Stimulated activated CD4-positive, alpha-beta T cell treated with anti-CD3 and anti-CD28 coated beads, Interleukin-1b, Interleukin-23, amount 100 ng/mL, for 48 hours (primary cell): ENCODE measurements around the gene RAI1.

Experiments
- DNase-seq: peaks from one replicate; pipeline ENCODE4 v3.0.0-alpha.2; 2020

The RAI1 gene

DNA sequence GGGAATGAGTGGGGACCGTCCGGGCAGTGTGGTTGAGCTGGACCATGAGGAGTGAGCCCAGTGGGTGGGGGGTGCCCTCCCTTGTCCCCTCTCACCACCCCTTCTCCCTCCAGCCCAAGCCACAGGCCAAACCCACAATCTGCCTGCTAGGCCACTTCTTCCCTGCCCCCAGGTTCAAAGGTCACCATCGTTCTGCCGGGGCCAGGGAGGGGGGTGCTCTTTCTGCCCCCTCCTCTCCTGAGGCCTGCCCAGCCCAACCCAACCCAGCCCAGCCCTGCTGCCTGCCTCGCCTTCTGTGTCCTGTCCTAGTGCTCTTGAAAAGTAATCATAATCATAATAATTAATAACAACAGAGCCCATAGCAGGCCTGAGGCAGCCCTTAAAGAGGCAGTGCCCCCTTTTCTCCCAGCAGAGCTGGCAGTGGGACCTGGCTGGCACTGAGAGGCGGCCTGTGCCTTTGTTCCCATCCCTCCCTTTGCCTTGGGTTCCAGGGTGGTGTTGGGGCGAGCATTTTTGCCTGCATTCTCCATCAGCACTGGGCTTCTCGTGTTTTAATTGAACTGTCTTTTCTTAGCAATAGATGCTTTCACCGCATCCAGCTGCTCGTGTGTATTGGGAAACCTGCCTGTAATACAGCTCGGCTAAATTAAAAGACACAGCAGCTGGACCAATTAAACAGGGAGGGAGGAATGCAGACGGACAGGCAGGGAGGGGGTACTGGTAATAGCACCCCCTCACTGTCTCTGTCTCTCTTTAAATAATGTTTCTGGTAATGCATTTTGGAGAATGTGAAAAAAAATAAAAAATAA, 108.8 kb downstream of the RAI1 start:
- DNase-seq, result no peak

DNA sequence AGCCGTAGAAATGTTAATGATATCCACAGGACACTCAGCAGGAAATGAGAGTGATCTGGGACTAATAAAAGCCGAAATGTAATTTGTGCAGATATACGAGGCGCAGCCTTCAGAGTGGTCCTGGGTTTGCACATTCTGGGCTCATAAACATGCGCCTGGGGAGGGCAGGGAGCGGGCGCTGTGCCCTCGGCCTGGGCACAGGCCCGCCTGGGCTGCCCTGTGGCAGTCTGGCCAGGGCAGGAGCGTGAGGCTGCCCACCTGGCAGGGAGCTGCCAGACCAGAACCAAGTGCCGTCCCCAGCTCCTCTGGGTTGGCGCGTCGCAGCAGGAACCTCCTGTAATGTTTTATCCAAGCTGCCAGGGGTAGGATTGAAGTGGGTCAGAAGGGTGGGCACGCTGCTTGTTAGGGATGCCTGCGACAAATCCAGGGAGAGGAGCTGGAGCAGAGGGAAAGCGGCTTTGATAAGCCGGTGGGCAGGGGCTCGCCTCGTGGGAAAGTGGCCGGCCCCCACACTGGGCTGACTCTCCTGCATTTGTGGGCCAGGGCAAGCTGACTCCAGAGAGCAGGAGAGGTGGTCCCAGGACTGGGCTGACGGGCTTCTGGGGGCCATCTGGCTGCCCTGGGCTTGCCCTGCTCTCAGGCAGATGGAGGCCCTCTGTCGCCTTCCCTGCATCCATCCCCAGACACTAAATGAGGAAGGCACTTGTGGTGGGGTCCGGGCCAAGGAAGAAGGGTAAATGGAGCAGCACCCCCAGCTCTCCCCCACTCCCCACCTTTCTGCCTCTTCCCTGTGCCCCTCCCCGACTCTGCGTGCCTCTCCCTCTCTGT, 109.6 kb downstream of the RAI1 start:
- DNase-seq, result no peak

DNA sequence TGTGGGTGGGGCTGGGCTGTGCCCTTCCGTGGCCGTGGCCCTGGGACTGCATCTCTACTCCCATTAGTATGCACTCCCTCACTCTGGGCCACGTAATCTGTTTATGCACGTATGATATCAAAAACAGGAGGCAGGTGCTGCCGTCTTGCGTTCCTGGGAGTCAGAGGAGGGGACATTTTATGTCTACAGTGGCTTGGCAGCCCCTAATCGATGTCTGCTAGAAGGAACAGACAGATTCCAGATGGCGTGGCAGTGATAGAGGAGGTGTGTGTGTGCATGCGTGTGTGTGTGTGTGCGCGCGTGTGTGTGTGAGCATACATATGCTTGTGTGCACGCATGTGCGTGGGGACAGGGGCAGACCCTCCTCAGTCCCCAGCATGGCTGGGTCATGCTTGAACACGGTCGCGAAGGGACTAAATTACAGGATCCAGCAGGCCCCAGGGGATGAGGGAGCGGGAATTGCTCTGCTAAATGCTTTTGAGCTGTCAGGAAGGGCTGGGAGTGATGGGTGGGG, 110.8 kb downstream of the RAI1 start:
- DNase-seq, result no peak

DNA sequence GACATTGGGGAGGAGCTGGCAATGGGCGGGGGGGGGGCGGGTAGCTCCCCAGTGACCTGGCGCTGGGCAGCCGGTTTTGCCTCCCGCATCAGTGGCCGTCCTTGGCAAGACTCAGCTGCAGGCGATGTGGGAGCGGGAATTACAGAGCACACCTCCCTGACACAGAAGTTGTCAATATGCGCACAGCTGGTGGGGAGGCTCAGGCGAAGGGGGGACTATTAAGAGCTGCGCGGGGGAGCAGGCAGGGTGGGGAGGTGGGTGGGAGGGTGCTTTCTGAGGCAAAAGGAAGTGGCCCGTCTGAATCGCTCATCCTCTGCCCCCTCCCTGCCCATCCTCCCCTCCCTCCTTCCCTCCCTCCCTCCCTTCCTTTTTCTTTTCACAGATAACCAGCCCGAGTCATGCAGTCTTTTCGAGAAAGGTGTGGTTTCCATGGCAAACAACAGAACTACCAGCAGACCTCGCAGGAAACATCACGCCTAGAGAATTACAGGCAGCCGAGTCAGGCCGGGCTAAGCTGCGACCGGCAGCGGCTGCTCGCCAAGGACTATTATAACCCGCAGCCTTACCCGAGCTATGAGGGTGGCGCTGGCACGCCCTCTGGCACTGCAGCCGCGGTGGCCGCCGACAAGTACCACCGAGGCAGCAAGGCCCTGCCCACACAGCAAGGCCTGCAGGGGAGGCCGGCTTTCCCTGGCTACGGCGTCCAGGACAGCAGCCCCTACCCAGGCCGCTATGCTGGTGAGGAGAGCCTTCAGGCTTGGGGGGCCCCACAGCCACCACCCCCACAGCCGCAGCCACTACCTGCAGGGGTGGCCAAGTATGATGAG, 111.5 kb downstream of the RAI1 start:
- peak; percentile 54 for DNase-seq

DNA sequence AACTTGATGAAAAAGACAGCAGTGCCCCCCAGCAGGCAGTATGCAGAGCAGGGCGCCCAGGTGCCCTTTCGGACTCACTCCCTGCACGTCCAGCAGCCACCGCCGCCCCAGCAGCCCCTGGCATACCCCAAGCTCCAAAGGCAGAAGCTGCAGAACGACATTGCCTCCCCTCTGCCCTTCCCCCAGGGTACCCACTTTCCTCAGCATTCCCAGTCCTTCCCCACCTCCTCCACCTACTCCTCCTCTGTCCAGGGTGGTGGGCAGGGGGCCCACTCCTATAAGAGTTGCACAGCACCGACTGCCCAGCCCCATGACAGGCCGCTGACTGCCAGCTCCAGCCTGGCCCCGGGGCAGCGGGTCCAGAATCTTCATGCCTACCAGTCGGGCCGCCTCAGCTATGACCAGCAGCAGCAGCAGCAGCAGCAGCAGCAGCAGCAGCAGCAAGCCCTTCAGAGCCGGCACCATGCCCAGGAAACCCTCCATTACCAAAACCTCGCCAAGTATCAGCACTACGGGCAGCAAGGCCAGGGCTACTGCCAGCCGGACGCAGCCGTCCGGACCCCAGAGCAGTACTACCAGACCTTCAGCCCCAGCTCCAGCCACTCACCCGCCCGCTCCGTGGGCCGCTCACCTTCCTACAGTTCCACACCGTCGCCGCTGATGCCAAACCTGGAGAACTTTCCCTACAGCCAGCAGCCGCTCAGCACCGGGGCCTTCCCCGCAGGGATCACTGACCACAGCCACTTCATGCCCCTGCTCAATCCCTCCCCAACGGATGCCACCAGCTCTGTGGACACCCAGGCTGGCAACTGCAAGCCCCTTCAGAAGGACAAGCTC, 112.3 kb downstream of the RAI1 start:
- DNase-seq, result no peak

DNA sequence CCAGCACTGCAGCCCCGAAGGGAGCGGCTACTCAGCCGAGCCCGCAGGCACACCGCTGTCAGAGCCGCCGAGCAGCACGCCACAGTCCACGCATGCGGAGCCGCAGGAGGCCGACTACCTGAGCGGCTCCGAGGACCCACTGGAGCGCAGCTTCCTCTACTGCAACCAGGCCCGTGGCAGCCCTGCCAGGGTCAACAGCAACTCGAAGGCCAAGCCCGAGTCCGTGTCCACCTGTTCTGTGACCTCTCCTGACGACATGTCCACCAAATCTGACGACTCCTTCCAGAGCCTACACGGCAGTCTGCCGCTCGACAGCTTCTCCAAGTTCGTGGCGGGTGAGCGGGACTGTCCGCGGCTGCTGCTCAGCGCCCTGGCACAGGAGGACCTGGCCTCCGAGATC, 113.1 kb downstream of the RAI1 start:
- no peak for DNase-seq

DNA sequence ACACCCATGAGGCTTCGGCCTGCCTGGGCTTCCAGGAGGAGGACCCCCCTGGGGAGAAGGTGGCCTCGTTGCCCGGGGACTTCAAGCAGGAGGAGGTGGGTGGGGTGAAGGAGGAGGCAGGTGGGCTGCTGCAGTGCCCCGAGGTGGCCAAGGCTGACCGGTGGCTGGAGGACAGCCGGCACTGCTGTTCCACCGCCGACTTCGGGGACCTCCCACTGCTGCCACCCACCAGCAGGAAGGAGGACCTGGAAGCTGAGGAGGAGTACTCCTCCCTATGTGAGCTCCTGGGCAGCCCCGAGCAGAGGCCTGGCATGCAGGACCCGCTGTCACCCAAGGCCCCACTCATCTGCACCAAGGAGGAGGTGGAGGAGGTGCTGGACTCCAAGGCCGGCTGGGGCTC, 114.0 kb downstream of the RAI1 start:
- DNase-seq, result no peak

DNA sequence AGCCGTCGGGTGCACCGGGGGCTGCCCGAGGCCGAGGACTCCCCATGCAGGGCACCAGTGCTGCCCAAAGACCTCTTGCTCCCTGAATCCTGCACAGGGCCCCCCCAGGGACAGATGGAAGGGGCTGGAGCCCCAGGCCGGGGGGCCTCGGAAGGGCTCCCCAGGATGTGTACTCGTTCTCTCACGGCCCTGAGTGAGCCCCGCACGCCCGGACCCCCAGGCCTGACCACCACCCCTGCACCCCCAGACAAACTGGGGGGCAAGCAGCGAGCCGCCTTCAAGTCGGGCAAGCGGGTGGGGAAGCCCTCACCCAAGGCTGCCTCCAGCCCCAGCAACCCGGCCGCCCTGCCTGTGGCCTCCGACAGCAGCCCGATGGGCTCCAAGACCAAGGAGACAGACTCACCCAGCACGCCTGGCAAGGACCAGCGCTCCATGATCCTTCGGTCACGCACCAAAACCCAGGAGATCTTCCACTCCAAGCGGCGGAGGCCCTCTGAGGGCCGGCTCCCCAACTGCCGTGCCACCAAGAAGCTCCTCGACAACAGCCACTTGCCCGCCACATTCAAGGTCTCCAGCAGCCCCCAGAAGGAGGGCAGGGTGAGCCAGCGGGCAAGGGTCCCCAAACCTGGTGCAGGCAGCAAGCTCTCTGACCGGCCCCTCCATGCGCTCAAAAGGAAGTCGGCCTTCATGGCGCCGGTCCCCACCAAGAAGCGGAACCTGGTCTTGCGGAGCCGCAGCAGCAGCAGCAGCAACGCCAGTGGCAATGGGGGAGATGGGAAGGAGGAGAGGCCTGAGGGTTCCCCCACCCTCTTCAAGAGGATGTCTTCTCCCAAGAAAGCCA, 114.9 kb downstream of the RAI1 start:
- DNase-seq, result no peak

DNA sequence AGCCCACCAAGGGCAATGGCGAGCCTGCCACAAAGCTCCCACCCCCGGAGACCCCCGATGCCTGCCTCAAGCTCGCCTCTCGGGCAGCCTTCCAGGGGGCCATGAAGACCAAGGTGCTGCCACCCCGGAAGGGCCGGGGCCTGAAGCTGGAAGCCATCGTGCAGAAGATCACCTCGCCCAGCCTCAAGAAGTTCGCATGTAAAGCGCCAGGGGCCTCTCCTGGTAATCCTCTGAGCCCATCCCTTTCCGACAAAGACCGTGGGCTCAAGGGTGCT, 115.5 kb downstream of the RAI1 start:
- no peak for DNase-seq

DNA sequence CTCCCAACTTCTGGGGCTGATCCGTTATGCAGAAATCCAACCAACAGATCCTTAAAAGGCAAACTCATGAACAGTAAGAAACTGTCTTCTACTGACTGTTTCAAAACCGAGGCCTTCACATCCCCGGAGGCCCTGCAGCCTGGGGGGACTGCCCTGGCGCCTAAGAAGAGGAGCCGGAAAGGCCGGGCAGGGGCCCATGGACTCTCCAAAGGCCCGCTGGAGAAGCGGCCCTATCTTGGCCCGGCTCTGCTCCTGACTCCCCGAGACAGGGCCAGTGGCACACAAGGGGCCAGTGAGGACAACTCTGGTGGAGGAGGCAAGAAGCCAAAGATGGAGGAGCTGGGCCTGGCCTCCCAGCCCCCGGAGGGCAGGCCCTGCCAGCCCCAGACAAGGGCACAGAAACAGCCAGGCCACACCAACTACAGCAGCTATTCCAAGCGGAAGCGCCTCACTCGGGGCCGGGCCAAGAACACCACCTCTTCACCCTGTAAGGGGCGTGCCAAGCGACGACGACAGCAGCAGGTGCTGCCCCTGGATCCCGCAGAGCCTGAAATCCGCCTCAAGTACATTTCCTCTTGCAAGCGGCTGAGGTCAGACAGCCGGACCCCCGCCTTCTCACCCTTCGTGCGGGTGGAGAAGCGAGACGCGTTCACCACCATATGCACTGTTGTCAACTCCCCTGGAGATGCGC, 116.0 kb downstream of the RAI1 start:
- DNase-seq, result no peak

DNA sequence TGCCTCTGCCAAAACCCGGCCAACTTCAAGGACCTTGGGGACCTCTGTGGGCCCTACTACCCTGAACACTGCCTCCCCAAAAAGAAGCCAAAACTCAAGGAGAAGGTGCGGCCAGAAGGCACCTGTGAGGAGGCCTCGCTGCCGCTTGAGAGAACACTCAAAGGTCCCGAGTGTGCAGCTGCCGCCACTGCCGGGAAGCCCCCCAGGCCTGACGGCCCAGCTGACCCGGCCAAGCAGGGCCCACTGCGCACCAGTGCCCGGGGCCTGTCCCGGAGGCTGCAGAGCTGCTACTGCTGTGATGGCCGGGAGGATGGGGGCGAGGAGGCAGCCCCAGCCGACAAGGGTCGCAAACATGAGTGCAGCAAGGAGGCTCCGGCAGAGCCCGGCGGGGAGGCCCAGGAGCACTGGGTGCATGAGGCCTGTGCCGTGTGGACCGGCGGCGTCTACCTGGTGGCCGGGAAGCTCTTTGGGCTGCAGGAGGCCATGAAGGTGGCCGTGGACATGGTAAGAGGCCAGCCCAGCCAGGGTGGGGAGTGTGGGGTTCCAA, 116.8 kb downstream of the RAI1 start:
- DNase-seq, result no peak

DNA sequence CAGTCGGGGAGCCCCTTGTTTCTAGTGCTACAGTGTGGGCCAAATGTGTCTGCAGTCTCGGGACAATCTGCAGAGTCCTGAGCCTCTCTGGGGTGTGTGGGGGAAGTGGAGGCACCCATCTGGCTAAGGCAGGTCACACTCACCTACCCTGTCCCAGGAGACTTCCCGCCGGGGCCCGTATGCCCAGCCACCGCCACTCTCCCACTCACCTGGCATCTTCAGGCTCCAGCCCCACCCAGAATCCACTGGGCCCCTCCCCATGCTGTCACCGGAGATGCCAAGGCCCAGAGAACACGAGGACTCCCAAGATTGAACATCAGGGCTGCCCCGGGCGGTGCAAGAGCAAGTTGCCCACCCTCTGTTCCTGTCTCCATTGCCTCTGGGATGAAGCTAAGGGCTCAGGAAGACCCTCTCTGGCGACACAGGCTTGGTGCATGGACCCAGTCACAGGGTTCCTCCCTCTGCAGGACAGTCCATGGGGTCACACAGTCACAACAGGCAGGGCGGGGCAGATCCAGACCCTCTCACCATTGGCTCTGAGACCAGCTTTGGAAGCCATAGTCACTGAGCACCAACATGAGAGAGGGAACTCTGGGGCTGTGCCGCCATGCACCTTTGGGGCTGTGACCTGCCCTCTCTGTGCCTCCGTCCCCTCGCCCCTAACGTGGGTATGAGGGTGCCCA, 117.5 kb downstream of the RAI1 start:
- no peak for DNase-seq

DNA sequence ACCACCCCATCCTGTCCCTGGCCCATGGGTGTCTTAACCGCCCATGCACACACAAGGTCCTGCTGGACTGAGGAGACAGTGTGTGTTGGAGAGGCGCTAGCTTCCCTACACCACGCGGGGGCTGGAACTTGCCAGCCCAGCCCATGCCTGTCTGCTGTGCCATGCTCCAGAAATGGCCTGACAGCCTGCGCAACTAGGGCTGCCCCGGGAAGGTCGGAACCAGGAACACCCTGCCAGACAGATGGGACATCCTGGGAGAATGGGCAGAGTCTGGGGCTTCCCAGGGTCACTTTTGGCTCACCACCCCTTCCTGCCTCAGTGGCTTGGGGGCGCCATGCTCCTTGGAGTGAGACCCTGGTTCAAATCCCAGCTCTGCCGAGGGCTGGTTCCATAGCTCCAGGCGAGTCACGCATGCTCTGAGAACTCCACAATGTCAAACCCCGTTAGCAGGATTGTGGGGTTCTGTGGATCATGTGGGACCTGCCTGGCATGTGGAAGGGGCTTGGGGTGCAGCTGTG, 119.3 kb downstream of the RAI1 start:
- DNase-seq, result no peak

DNA sequence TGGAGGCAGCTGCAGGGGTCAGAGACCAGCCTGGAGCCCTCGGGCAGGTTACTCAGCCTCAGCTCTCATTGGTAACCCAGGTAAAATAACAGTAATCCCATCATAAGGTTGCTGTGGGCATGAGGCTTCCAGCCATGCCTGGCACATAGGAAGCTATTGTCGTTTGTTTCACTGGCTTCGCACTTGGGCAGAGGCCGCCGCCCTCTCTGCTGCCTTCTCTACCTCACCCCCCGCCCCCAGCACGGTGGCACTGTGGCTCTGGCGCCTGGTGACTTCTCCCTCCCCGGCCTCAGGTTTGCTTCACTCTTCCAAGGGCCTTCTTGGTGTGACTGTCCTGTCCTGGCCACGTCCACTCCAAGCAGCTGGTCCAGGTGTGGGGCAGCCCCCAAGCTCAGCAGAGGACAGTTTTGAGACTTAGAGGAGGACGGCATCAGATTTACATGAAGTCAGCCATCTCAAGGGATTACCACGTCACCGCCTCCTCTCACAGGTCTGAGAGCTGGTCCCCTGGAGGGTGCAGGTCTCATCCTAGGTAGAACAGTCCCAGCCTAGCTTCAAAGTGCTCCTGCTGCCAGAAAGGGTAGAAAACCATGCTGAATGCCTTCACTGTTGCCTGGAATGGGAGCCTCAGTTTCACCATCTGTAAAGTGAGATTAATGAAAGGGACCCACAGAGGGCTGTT, 120.7 kb downstream of the RAI1 start:
- no peak for DNase-seq

DNA sequence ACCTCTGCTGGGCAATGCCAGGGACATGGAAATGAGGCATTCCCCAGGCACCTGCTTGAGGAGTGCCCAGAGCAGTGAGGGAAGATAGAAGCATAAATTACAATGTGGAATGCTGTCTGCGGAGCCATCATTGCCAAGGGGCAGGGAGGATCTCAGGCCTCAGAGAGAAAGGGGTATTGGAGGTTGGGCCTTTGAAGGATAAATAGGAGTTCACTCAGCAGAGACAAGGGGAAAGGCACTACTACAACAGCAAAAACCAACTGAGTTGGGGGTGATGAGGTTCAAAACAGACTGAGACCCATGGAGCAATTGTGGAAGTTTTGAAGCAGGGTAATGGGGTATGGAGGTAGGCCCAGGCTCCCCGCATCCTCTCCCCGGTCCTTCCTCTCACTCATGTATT, 122.7 kb downstream of the RAI1 start:
- DNase-seq, result no peak

DNA sequence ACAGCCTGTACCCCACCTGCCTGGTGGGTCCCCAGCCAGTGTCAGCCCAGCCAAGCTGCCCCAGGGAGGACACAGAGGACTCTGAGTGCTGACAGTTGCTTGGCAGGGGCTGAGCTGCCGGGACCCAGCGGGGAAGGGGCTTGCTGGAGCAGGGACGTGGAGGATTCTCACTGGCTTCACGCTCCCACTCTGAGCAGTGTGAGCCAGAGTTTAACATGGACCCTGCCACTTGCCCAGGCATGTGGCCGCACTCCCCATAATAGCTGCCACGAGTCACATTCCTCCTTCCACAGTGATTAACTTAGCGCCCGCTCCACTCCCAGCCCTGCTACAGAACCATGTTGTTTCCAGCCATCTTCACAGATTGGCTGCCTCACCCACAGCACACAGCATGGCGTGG, 124.3 kb downstream of the RAI1 start:
- DNase-seq, result no peak

DNA sequence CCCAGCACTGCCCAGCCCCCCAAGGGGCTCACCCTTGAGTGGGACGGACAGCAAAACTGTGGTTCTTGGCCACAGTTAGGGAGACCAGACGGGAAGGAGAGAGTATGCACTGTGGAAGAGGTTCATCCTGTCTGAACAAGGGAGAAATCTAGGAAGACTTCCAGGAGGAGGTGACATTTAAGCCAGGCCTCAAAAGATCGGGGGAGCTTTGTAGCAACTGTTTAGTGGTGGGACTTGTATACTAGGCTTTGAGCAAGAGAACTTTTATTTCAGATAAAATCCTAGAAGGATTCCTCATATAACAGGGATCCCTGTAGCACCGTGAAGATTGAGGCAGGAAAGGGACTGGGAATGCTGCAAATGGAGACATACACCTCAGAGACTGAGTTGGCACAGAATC, 124.8 kb downstream of the RAI1 start:
- DNase-seq, result no peak

DNA sequence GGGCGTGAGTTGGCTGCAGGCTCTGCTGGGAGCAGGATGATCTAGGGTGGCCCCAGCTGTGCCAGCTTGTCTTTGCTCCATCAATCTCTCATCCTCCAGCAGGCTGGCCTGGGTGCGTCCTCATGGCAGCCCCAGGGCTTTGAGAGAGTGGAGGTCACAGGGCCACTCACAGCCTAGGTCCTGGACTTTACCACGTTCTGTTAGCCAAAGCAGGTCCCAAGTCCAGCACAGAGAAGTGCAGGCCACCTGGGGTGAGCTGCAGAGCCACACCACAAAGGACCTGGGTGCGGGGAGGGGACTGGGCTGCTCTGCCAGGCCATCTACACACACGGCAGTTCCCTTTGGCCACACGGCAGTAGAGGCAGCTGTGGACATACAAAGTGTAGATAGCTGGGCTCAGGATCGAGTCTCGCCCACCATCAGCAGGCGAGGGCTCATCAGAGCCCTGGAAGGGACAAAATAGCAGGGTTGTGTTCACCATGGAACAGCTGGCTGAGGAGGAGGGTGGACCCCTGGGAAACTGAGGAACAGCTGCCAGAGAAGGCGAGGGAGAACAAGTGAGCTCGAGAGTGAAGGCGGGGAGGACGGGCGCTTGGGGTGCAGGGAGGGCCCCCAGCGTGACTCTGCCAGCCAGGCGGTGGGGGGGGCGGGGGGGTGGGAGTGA, 125.5 kb downstream of the RAI1 start:
- DNase-seq, result no peak

DNA sequence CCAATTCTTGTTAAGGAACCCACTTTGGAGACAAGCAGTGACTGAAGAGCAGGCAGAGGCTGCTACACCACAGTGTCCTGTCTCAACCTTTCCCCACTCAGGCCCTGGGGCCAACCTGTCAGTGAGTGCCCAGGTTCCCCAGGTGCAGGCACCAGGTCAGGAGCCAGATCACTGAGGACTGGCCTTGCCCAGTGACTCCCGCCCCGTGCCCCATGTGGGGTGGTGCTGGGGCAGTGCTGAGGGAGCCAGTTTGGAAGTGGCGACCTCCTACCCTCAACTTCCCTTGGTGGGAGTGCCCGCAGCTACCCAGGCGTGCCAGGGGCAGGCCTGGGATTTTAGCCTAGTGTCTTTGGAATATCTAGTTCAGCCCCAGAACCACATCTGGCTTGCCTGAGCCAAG, 126.2 kb downstream of the RAI1 start:
- DNase-seq, result no peak
